ENCODE data around the gene SLC9A8. TPM values are rescaled to one million over a fixed set of nuclear protein-coding genes. Genes with fewer than 3 reads are reported as not detected.

SLC9A8 gene
- total RNA-seq, 1 donor from 2014 or later: 10.5 TPM

GRCh38 chr20:49870261-49870660 lies 57.6 kb downstream of the SLC9A8 start:
- H3K9me3 Mint-ChIP-seq (ENCODE audit: unreplicated experiment): no peaks in the 10 kb centered on the region
- peaks cover 3% of the 10 kb centered on the region for H3K36me3 Mint-ChIP-seq (ENCODE audit: low read depth, unreplicated experiment)
- DNase-seq (ENCODE audit: low spot score): no peak
- H3K4me3 Mint-ChIP-seq (ENCODE audit: unreplicated experiment): no peak overlapping the region
- H3K4me1 Mint-ChIP-seq (ENCODE audit: unreplicated experiment): peaks cover 26% of the 10 kb centered on the region
- no peak overlapping the region for H3K27ac Mint-ChIP-seq (ENCODE audit: unreplicated experiment)
- peaks cover 5% of the 10 kb centered on the region for H3K27me3 Mint-ChIP-seq (ENCODE audit: unreplicated experiment)
- TF ChIP-seq CTCF (IDR thresholded peaks at IDR 0.05; ENCODE audit: unreplicated experiment): no peak

GRCh38 chr20:49871391-49871948 lies 58.8 kb downstream of the SLC9A8 start:
- Mint-ChIP-seq H3K36me3 (ENCODE audit: low read depth, unreplicated experiment) (peaks cover 3% of the 10 kb centered on the region), H3K4me1 (ENCODE audit: unreplicated experiment) (peaks cover 26% of the 10 kb centered on the region), H3K27me3 (ENCODE audit: unreplicated experiment) (peaks cover 5% of the 10 kb centered on the region), H3K27ac (ENCODE audit: unreplicated experiment) (no peak overlapping the region), H3K9me3 (ENCODE audit: unreplicated experiment) (no peaks in the 10 kb centered on the region), H3K4me3 (ENCODE audit: unreplicated experiment) (no peak overlapping the region)
- no peak for TF ChIP-seq CTCF (IDR thresholded peaks at IDR 0.05; ENCODE audit: unreplicated experiment)
- DNase-seq (ENCODE audit: low spot score): no peak

- DNase-seq (ENCODE audit: low spot score): no peak
- TF ChIP-seq CTCF (IDR thresholded peaks at IDR 0.05; ENCODE audit: unreplicated experiment): no peak
- Mint-ChIP-seq H3K27me3 (ENCODE audit: unreplicated experiment) (peaks cover 5% of the 10 kb centered on the region), H3K4me3 (ENCODE audit: unreplicated experiment) (no peak overlapping the region), H3K9me3 (ENCODE audit: unreplicated experiment) (no peaks in the 10 kb centered on the region), H3K36me3 (ENCODE audit: low read depth, unreplicated experiment) (peaks cover 3% of the 10 kb centered on the region), H3K4me1 (ENCODE audit: unreplicated experiment) (peaks cover 22% of the 10 kb centered on the region), H3K27ac (ENCODE audit: unreplicated experiment) (no peak overlapping the region)
Measured at GRCh38 chr20:49872056-49872455, 59.4 kb downstream of the SLC9A8 start.

GRCh38 chr20:49874696-49875095 lies 62.1 kb downstream of the SLC9A8 start:
- Mint-ChIP-seq H3K9me3 (ENCODE audit: unreplicated experiment) (no peaks in the 10 kb centered on the region), H3K4me1 (ENCODE audit: unreplicated experiment) (peaks cover 4% of the 10 kb centered on the region), H3K27me3 (ENCODE audit: unreplicated experiment) (no peaks in the 10 kb centered on the region), H3K36me3 (ENCODE audit: low read depth, unreplicated experiment) (no peaks in the 10 kb centered on the region), H3K4me3 (ENCODE audit: unreplicated experiment) (no peak overlapping the region), H3K27ac (ENCODE audit: unreplicated experiment) (no peak overlapping the region)
- TF ChIP-seq CTCF (IDR thresholded peaks at IDR 0.05; ENCODE audit: unreplicated experiment): no peak
- DNase-seq (ENCODE audit: low spot score): no peak

GRCh38 chr20:49877386-49877921 lies 64.8 kb downstream of the SLC9A8 start:
- no peaks in the 10 kb centered on the region for H3K9me3 Mint-ChIP-seq (ENCODE audit: unreplicated experiment)
- peaks cover 8% of the 10 kb centered on the region for H3K36me3 Mint-ChIP-seq (ENCODE audit: low read depth, unreplicated experiment)
- no peak overlapping the region for H3K27ac Mint-ChIP-seq (ENCODE audit: unreplicated experiment)
- TF ChIP-seq CTCF (IDR thresholded peaks at IDR 0.05; ENCODE audit: unreplicated experiment): no peak
- H3K4me1 Mint-ChIP-seq (ENCODE audit: unreplicated experiment): peaks cover 4% of the 10 kb centered on the region
- H3K27me3 Mint-ChIP-seq (ENCODE audit: unreplicated experiment): peaks cover 3% of the 10 kb centered on the region
- no peak for DNase-seq (ENCODE audit: low spot score)
- H3K4me3 Mint-ChIP-seq (ENCODE audit: unreplicated experiment): no peak overlapping the region
